Measurements from ENCODE around the gene AP2B1. TPM values are rescaled to one million over a fixed set of nuclear protein-coding genes. Genes with fewer than 3 reads are reported as not detected.

AP2B1 gene
- total RNA-seq, 2 donors from 2014 or later, result 255 to 258 TPM

- H3K36me3 Mint-ChIP-seq (ENCODE audit: low read depth), result no peaks in the 10 kb centered on the region
- Histone ChIP-seq H3K36me3 (ENCODE audit: control insufficient read depth, insufficient read depth, low read length) (no peaks in the 10 kb centered on the region), H3K4me1 (ENCODE audit: control insufficient read depth, insufficient read depth, low read length) (no peaks in the 10 kb centered on the region), H3K9me3 (ENCODE audit: control insufficient read depth, low read length) (no peaks in the 10 kb centered on the region), H3K27ac (ENCODE audit: low read depth, low read length) (peak overlapping the region; percentile 82), H3K4me3 (ENCODE audit: low read length) (no peak overlapping the region), H3K27me3 (ENCODE audit: control insufficient read depth, insufficient read depth, low read length, poor library complexity, severe bottlenecking) (no peaks in the 10 kb centered on the region), H3K9ac (ENCODE audit: extremely low read depth, low read length, poor library complexity, severe bottlenecking) (no peak overlapping the region)
- TF ChIP-seq, protein P1, sequence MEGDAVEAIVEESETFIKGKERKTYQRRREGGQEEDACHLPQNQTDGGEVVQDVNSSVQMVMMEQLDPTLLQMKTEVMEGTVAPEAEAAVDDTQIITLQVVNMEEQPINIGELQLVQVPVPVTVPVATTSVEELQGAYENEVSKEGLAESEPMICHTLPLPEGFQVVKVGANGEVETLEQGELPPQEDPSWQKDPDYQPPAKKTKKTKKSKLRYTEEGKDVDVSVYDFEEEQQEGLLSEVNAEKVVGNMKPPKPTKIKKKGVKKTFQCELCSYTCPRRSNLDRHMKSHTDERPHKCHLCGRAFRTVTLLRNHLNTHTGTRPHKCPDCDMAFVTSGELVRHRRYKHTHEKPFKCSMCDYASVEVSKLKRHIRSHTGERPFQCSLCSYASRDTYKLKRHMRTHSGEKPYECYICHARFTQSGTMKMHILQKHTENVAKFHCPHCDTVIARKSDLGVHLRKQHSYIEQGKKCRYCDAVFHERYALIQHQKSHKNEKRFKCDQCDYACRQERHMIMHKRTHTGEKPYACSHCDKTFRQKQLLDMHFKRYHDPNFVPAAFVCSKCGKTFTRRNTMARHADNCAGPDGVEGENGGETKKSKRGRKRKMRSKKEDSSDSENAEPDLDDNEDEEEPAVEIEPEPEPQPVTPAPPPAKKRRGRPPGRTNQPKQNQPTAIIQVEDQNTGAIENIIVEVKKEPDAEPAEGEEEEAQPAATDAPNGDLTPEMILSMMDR (conservative IDR thresholded peaks at IDR 0.05), result no peak
- H3K4me3 Mint-ChIP-seq, result peak overlapping the region; percentile 68
- no peak for DNase-seq
- H3K27me3 Mint-ChIP-seq (ENCODE audit: insufficient read depth), result peaks cover 36% of the 10 kb centered on the region
- peaks cover 6% of the 10 kb centered on the region for H3K4me1 Mint-ChIP-seq
- WGBS, 2 experiments (ENCODE audit: insufficient coverage in 1 of 2, insufficient read length in 1 of 2), result 74 to 92% methylated on average over 6 to 11 of the region's 11 CpGs
- H3K27ac Mint-ChIP-seq, result no peak overlapping the region
- H3K9me3 Mint-ChIP-seq, result no peaks in the 10 kb centered on the region
These were observed 178.1 kb downstream of the AP2B1 start for GRCh38 chr17:35765086-35765710.

GRCh38 chr17:35765756-35766488, 178.8 kb downstream of the AP2B1 start:
- Mint-ChIP-seq H3K9me3 (no peaks in the 10 kb centered on the region), H3K27me3 (ENCODE audit: insufficient read depth) (peaks cover 36% of the 10 kb centered on the region), H3K27ac (no peak overlapping the region), H3K4me1 (peaks cover 6% of the 10 kb centered on the region), H3K4me3 (no peak overlapping the region), H3K36me3 (ENCODE audit: low read depth) (no peaks in the 10 kb centered on the region)
- no peak for DNase-seq
- 61 to 81% methylated on average over 5 to 8 of the region's 8 CpGs for WGBS, 2 experiments (ENCODE audit: insufficient coverage in 1 of 2, insufficient read length in 1 of 2)
- TF ChIP-seq, protein P1 (conservative IDR thresholded peaks at IDR 0.05), result no peak
- Histone ChIP-seq H3K9me3 (ENCODE audit: control insufficient read depth, low read length) (no peaks in the 10 kb centered on the region), H3K36me3 (ENCODE audit: control insufficient read depth, insufficient read depth, low read length) (no peaks in the 10 kb centered on the region), H3K27ac (ENCODE audit: low read depth, low read length) (peak overlapping the region; percentile 82), H3K27me3 (ENCODE audit: control insufficient read depth, insufficient read depth, low read length, poor library complexity, severe bottlenecking) (no peaks in the 10 kb centered on the region), H3K4me1 (ENCODE audit: control insufficient read depth, insufficient read depth, low read length) (no peaks in the 10 kb centered on the region), H3K4me3 (ENCODE audit: low read length) (no peak overlapping the region), H3K9ac (ENCODE audit: extremely low read depth, low read length, poor library complexity, severe bottlenecking) (no peak overlapping the region)

GRCh38 chr17:35766489-35766877, 179.4 kb downstream of the AP2B1 start:
- H3K36me3 Mint-ChIP-seq (ENCODE audit: low read depth), result no peaks in the 10 kb centered on the region
- Histone ChIP-seq H3K36me3 (ENCODE audit: control insufficient read depth, insufficient read depth, low read length) (no peaks in the 10 kb centered on the region), H3K9ac (ENCODE audit: extremely low read depth, low read length, poor library complexity, severe bottlenecking) (no peak overlapping the region), H3K4me1 (ENCODE audit: control insufficient read depth, insufficient read depth, low read length) (no peaks in the 10 kb centered on the region), H3K27me3 (ENCODE audit: control insufficient read depth, insufficient read depth, low read length, poor library complexity, severe bottlenecking) (no peaks in the 10 kb centered on the region), H3K4me3 (ENCODE audit: low read length) (no peak overlapping the region), H3K27ac (ENCODE audit: low read depth, low read length) (peak overlapping the region; percentile 82), H3K9me3 (ENCODE audit: control insufficient read depth, low read length) (no peaks in the 10 kb centered on the region)
- 94 to 97% methylated on average over 11 to 23 of the region's 24 CpGs for WGBS, 2 experiments (ENCODE audit: insufficient coverage in 1 of 2, insufficient read length in 1 of 2)
- no peak for DNase-seq
- H3K9me3 Mint-ChIP-seq, result no peaks in the 10 kb centered on the region
- no peak overlapping the region for H3K4me3 Mint-ChIP-seq
- H3K27ac Mint-ChIP-seq, result no peak overlapping the region
- TF ChIP-seq, protein P1 (conservative IDR thresholded peaks at IDR 0.05), result no peak
- H3K4me1 Mint-ChIP-seq, result peaks cover 6% of the 10 kb centered on the region
- H3K27me3 Mint-ChIP-seq (ENCODE audit: insufficient read depth), result peaks cover 36% of the 10 kb centered on the region
